NCI-H748 treated with DMSO at 0.1 percent for 48 hours (cell line): ENCODE results near the gene NAB2.

Source experiments
- DNase-seq: peaks from one replicate; lab custom pipeline; 2025; lab: John Stamatoyannopoulos, UW

NAB2 gene

DNA sequence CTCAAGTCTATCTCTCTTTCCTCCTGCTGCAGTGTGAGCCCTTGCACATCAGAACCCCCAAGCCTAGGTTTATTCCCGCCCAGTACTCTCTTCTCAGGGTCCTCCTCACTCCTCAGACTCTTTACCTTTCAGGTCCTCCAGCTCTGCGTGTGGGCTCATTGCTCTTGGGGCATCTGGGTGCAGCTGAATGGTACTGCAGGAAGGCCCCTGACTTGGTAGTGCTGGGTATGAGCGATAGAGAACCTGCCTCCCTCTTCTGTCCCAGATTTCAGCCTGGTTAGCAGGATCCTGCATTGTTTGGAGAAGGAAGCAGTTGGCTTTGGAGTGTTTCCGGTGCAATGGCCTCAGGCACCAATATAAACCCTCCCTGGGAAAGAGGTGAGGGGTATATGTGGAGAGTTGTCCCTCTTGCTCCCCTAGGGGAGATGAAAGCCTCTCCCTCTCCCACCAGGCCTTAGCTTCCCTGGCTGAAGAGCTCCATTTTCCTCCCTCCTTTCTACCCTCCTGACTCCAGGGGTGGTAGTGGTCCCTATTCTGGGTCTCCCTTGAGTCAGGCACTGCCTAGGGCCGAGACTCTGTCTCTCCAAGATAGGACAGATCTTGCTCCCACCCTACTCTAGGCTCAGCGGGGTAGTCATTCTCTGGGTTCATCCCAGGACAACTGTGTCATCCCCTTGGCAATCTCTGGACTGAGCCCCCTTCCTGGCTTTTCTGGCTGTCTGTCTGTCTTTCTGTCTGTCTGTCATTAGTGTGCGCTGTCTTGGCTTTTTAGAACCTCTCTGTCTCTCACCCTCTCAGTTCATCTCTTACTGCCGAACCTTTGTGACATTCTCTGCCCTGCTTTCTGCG, 43.2 kb downstream of the NAB2 start:
- DNase-seq, result no peak

- no peak for DNase-seq
Observed at GRCh38 chr12:57133013-57133569, 44.2 kb downstream of the NAB2 start.

- DNase-seq, result no peak
Observed at GRCh38 chr12:57133916-57134315, 45.0 kb downstream of the NAB2 start.

DNA sequence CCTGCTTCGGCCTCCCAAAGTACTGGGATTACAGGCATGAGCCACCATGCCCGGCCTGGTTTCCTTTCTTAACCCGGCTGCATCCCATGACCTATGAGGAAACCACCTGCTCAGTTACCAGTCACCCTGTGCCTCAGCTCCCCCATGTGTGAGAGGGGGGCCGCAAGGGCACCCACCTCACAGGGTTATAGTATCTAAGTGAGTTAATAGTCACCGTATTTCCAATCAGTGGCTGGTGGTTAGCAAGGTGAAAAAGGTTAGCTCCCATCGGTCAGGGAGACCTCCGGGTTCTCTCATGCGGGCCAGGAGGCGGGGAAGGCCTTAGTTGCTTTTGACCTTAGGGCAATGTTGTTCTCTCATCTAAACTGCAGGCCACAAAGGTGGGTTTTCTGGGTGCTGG, 46.0 kb downstream of the NAB2 start:
- DNase-seq, result no peak

DNA sequence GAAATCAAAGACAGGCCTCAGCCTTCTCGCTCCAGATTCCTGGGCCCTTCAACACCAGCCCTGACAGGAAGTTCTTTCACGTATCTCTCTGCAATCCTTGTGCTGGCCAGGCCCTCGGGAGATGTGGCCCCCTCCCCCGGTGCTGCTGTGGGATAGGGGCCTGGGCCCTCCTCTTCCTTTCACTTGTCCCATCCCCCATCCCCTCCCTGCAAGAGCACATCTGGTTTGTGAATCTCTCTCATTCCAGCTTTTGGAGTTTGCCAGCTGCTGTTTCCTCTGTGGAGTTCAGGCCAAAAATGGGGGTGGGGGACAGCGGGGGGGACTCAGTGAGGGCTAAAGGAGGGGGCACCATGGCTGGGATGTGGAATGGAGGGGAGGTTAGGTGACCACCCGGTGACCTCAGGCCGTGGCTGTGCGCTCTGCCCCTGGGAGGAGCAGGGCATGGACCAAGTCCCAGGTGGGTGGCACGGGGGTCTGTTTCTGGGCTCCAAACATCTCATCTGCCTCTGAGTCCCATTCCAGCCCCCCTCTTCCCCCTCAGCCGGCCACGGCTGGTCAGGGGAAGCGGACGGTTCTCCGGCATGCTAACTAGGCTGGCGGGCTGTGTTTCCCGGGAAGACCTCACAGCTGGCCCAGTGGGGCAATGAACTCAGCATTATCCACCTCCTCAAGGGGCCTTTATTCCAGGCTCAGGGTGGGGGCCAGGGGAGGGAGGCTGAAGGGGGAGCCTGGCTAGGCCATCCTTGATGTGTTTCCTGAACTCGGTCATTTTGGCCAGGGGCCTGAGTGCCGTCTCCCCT, 46.8 kb downstream of the NAB2 start:
- DNase-seq, result no peak

- DNase-seq, result no peak
Observed at GRCh38 chr12:57138526-57139272, 49.8 kb downstream of the NAB2 start.

DNA sequence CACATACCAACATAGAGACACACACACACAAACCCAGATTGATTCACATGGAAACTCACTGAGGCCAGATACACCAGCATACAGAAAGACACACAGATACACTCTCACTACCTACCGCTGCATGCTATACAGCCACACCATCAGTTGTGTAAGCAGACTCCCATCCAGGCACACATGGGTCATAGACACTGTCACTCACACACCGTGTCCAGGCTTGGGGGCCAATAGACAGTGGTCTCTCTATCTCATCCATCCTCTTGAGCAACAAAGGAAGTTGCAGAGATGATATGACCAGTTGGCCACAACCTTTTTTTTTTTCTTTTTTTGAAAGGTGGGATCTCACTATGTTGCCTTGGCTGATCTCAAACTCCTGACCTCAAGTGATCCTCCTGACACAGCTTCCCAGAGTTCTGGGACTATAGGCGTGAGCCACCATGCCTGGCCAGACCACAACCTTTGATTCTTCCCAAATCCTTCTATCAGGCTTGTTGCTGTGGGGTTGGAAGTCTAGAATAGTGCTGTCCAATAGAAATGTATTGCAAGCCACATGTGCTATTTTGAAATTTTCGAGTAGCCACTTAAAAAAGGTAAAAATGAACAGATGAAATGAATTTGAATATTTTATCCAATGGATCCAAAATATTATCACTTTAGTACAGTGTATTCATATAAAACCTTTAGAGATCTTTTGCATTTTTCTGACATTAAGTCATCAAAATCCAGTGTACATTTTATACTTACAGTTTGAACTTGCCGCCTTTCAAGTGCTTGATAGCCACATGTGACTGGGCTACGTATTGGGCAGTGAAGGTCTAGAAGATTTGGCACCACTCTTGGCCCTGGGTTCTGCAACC, 51.1 kb downstream of the NAB2 start:
- DNase-seq, result no peak

DNA sequence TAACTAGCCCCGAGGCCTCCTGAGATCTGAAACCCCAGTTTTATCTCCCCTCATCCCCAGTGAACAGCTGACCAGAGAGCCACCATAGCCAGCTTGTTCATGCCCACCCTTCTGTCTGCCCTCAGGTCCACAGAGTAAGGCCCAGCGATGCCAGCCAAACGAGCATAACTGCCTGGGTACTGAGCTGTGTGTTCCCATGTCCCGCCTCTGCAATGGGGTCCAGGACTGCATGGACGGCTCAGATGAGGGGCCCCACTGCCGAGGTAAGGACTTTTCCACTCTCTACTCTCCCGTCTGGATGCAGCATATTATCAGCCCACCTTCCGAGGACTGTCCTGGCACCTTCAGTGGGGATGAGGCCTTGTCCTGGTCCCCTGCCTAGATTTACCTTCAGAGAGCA, 52.3 kb downstream of the NAB2 start:
- no peak for DNase-seq

DNA sequence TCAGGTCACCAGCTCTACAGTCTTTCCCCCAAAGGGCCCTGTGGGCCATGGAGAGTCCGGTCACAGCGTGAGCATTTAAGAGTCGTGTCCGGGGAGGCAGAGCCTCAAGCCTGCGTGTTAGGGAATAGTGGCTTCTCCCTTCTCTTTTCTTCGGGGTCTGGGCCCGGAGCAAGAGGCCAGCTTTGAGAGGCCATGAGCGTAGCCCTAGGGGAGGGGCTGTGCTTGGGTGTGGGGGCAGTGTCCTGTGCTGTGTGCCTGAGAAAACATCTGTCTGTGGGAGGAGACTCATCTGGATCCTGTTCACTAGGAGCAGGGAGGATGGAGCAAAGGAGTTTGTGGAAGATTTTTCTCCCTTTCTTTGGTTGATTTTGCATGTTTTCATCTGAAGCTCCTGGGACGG, 53.2 kb downstream of the NAB2 start:
- DNase-seq, result no peak

- DNase-seq, result no peak
Observed at GRCh38 chr12:57142727-57143126, 53.8 kb downstream of the NAB2 start.

DNA sequence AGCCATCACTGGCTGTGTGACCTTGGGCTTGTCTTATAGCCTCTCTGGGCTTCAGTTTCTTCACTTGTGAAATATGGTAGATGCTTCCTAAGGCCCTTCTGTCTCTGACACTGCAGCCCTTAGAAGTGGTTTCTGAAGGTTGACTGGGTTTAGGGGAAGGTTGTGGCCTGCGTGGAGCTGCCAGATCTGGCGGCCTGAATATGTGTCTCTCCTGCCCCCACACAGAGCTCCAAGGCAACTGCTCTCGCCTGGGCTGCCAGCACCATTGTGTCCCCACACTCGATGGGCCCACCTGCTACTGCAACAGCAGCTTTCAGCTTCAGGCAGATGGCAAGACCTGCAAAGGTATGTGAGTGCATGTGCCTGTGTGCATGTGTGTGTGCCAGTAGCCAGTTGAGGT, 54.5 kb downstream of the NAB2 start:
- DNase-seq, result no peak
